ENCODE measurements around the gene USP4. TPM values are rescaled to one million over a fixed set of nuclear protein-coding genes. Genes with fewer than 3 reads are reported as not detected.

Gene USP4
- total RNA-seq, 1 donor from 2014 or later, result 55.0 TPM

- DNase-seq (ENCODE audit: low spot score), result no peak
- H3K36me3 Mint-ChIP-seq (ENCODE audit: low read depth, unreplicated experiment), result peaks cover 25% of the 10 kb centered on the region
- TF ChIP-seq, protein P1, sequence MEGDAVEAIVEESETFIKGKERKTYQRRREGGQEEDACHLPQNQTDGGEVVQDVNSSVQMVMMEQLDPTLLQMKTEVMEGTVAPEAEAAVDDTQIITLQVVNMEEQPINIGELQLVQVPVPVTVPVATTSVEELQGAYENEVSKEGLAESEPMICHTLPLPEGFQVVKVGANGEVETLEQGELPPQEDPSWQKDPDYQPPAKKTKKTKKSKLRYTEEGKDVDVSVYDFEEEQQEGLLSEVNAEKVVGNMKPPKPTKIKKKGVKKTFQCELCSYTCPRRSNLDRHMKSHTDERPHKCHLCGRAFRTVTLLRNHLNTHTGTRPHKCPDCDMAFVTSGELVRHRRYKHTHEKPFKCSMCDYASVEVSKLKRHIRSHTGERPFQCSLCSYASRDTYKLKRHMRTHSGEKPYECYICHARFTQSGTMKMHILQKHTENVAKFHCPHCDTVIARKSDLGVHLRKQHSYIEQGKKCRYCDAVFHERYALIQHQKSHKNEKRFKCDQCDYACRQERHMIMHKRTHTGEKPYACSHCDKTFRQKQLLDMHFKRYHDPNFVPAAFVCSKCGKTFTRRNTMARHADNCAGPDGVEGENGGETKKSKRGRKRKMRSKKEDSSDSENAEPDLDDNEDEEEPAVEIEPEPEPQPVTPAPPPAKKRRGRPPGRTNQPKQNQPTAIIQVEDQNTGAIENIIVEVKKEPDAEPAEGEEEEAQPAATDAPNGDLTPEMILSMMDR (IDR thresholded peaks at IDR 0.05; ENCODE audit: unreplicated experiment), result no peak
- H3K27me3 Mint-ChIP-seq (ENCODE audit: unreplicated experiment), result no peaks in the 10 kb centered on the region
- H3K27ac Mint-ChIP-seq (ENCODE audit: unreplicated experiment), result no peak overlapping the region
- no peak overlapping the region for H3K4me3 Mint-ChIP-seq (ENCODE audit: unreplicated experiment)
- H3K4me1 Mint-ChIP-seq (ENCODE audit: unreplicated experiment), result no peaks in the 10 kb centered on the region
- H3K9me3 Mint-ChIP-seq (ENCODE audit: unreplicated experiment), result no peaks in the 10 kb centered on the region
These were observed 29.2 kb downstream of the USP4 start for GRCh38 chr3:49310677-49311076.

DNA sequence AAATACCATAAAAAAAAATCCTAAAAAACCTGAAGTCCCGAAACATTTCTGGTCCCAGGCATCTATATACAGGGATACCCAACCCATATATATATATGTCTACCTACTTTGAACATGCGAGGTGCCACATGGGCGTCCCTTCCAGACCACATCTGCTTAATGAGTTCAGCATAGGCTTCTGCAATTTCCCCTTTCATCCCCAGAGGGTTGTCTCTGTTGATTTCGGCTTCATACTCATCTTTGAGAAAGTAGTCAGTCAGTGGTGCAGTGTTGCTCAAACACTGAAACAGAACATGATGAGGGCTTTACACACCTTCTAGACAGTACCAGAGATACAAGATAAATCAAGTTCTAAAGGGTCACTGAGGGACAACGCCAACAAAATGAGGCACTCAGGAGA is 34.2 kb downstream of the USP4 start:
- H3K27me3 Mint-ChIP-seq (ENCODE audit: unreplicated experiment), result no peaks in the 10 kb centered on the region
- H3K4me3 Mint-ChIP-seq (ENCODE audit: unreplicated experiment), result peak overlapping the region; percentile 37
- TF ChIP-seq, protein P1 (IDR thresholded peaks at IDR 0.05; ENCODE audit: unreplicated experiment), result no peak
- no peak for DNase-seq (ENCODE audit: low spot score)
- H3K4me1 Mint-ChIP-seq (ENCODE audit: unreplicated experiment), result no peaks in the 10 kb centered on the region
- no peaks in the 10 kb centered on the region for H3K9me3 Mint-ChIP-seq (ENCODE audit: unreplicated experiment)
- H3K27ac Mint-ChIP-seq (ENCODE audit: unreplicated experiment), result no peak overlapping the region
- peaks cover 25% of the 10 kb centered on the region for H3K36me3 Mint-ChIP-seq (ENCODE audit: low read depth, unreplicated experiment)

DNA sequence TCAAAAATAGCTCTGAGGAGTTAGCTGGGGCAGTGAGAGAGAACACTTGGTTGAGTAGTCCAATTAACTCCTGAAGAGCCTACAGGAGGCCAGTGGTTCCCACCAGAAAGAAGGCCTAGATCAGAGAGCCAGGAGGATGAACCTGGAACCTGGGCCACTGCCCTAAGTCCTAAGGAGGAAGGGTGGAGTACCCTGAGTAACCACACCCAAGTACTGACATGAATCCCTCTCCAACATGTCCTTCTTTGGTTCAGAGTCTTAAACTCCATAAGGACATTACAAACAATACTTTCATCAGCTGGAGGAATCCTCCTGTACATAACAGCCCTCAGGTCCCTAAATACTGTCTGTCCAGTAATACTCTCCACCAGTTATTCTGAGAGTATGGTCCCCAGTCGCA is 37.2 kb downstream of the USP4 start:
- Mint-ChIP-seq H3K27me3 (ENCODE audit: unreplicated experiment) (no peaks in the 10 kb centered on the region), H3K9me3 (ENCODE audit: unreplicated experiment) (no peaks in the 10 kb centered on the region), H3K4me3 (ENCODE audit: unreplicated experiment) (no peak overlapping the region)

GRCh38 chr3:49300595-49300994 is 39.3 kb downstream of the USP4 start:
- H3K27ac Mint-ChIP-seq (ENCODE audit: unreplicated experiment), result no peak overlapping the region
- no peak overlapping the region for H3K4me3 Mint-ChIP-seq (ENCODE audit: unreplicated experiment)
- H3K4me1 Mint-ChIP-seq (ENCODE audit: unreplicated experiment), result no peaks in the 10 kb centered on the region
- no peak for DNase-seq (ENCODE audit: low spot score)
- H3K9me3 Mint-ChIP-seq (ENCODE audit: unreplicated experiment), result no peaks in the 10 kb centered on the region
- H3K27me3 Mint-ChIP-seq (ENCODE audit: unreplicated experiment), result no peaks in the 10 kb centered on the region
- TF ChIP-seq, protein P1 (IDR thresholded peaks at IDR 0.05; ENCODE audit: unreplicated experiment), result no peak
- peaks cover 34% of the 10 kb centered on the region for H3K36me3 Mint-ChIP-seq (ENCODE audit: low read depth, unreplicated experiment)

More for the DNA sequence above, 37.2 kb downstream of the USP4 start:
- TF ChIP-seq, protein P1 (IDR thresholded peaks at IDR 0.05; ENCODE audit: unreplicated experiment), result no peak
- no peak for DNase-seq (ENCODE audit: low spot score)
- Mint-ChIP-seq H3K4me1 (ENCODE audit: unreplicated experiment) (no peaks in the 10 kb centered on the region), H3K36me3 (ENCODE audit: low read depth, unreplicated experiment) (peaks cover 27% of the 10 kb centered on the region), H3K27ac (ENCODE audit: unreplicated experiment) (no peak overlapping the region)

- Mint-ChIP-seq H3K9me3 (ENCODE audit: unreplicated experiment) (no peaks in the 10 kb centered on the region), H3K27me3 (ENCODE audit: unreplicated experiment) (no peaks in the 10 kb centered on the region), H3K4me3 (ENCODE audit: unreplicated experiment) (peak overlapping the region; percentile 47), H3K36me3 (ENCODE audit: low read depth, unreplicated experiment) (peaks cover 43% of the 10 kb centered on the region), H3K4me1 (ENCODE audit: unreplicated experiment) (no peaks in the 10 kb centered on the region), H3K27ac (ENCODE audit: unreplicated experiment) (no peak overlapping the region)
- no peak for DNase-seq (ENCODE audit: low spot score)
- TF ChIP-seq, protein P1 (IDR thresholded peaks at IDR 0.05; ENCODE audit: unreplicated experiment), result no peak
These were observed 41.3 kb downstream of the USP4 start for GRCh38 chr3:49298511-49298910.
